Stimulated activated CD4-positive, alpha-beta T cell treated with anti-CD3 and anti-CD28 coated beads, Interleukin-1b, Interleukin-23, amount 100 ng/mL, for 4 hours (primary cell): ENCODE data around the gene DHX30.

Experiments
- DNase-seq, 2 donors: peaks; one replicate each; pipeline ENCODE4 v3.0.0-alpha.2; 2020; ENCODE audit warnings: low read depth in 2 of 2

Gene DHX30

DNA sequence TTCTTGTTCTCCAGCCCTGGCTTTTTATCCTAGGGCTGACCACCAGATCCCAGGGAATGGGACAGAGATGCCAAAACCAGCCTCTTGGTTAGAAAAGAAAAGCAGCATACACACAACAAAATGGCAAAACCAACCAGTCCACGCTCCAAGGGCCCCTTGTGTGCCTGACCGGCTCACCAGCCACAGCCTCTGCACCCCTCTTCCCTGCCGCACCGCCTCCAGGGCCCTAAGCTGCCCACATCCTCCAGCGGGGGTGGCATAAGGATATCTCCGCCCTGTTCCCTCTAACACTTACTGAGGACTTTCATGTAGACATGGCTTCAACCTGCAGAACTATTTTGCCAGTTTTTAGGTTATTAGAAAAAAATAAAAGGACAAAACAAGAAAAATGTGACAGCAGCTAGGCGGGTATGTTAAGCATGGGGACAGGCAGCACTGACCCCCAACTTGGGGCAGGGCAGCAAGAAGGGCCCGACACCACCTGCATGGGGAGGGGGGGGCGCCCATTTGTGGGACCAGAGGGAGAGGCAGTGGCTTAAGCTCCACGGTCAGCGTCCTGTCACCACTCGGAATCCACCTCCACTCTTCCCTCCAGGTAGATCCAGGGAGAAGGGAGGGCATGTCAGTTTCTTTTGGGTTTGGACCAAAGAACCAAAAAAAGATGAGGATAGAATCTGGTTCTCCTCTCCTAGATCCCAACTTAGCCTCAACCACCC, 49.1 kb downstream of the DHX30 start:
- DNase-seq: no peak

DNA sequence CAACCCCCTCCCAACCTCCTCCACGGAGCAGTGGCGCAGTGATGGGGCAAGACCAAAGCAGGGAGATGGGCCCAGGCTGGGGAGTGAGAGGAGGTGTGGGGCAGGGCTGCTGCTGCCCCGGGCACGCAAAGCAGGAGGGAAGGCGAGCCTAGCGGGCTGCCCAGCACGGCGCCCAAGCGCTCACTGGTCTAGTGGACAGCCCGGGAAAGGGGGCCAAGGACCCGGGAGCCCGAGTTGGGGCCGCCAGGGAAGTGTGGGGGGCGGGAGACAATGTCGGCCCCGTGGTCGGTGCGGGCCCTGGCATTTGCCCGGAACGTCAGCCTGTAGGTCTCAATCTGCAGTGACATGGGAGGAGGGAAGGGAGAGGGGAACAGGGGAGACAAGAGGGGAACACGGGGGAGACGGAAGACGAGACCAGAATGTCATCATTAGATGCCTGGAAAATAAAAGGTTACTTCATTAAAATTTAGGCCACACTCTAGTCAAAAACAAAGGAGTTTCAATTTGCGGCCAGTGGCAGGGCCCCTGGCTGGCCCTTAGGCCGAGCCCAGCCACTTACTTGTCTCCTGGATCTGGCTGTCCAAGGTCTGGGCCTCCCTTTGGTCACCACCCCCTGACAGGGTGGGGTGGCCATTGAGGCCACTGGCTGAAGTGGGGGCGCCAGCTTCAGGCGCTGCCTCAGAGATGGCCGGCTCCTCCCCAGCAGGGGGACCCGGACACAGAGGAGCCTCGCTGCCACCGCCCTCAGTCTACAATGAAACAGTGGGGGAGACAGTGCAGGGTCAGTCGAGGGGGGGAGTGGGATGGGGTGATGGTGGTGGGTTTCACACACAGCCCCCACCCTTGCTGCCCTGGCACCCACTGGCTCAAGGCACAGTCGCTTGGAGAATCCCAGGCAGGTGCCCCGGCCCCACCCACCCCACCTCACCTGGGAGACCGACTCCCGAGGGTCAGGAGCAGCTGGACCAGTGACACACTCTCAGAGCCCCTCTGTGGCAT, 50.0 kb downstream of the DHX30 start:
- DNase-seq: no peak

DNA sequence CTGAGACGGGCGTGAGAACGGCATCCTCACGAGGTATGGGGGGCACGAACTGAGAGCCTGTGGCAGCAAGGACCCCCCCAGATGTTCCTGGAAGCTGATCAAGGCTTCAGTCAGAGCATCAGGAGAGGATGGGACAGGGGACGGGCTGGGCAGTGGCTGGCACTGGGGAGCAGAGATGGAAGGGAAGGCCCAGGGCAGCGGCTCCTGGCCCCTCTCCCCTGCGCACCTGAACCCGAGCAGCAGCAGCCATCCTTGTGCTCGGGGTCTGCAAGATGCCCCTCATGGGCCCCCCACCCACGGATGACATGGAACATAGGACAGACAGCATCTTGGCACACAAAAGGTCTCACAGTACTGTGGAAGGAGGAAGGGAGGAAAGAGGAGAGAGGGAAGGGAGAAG, 51.3 kb downstream of the DHX30 start:
- no peak for DNase-seq

DNA sequence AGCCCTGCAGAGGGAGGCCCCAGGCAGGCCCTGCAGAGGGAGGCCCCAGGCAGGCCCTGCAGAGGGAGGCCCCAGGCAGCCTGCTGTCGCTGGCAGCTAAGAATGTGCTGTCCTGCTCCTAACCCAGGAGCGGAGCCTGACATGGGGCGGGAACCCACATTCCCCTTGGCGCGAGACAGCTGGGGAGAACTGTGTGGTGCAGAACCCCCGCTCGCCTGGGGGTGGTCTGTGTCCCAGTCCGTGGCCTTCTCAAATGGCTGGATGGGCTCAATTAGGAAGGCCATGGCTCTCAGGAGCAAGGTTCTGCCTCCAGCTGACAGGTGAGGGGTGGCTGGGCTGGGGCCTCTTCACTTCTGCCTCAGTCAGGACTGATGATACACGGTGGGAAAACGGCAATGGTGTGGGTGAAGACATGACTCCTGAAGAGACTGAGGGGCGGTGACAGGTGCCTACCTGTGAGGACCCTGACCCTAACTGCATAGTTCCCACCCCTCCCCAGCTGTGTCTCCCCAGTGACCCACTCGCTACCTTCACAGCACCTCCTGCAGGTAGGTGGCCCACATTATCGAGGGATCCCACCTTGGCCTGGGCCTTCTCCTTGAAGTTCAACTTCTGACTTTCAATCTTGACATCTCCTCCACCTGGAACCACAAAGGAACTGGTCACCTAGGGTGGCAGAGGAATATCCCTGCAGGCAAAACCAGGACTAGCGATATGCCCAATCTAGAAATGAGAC, 52.0 kb downstream of the DHX30 start:
- no peak for DNase-seq

DNA sequence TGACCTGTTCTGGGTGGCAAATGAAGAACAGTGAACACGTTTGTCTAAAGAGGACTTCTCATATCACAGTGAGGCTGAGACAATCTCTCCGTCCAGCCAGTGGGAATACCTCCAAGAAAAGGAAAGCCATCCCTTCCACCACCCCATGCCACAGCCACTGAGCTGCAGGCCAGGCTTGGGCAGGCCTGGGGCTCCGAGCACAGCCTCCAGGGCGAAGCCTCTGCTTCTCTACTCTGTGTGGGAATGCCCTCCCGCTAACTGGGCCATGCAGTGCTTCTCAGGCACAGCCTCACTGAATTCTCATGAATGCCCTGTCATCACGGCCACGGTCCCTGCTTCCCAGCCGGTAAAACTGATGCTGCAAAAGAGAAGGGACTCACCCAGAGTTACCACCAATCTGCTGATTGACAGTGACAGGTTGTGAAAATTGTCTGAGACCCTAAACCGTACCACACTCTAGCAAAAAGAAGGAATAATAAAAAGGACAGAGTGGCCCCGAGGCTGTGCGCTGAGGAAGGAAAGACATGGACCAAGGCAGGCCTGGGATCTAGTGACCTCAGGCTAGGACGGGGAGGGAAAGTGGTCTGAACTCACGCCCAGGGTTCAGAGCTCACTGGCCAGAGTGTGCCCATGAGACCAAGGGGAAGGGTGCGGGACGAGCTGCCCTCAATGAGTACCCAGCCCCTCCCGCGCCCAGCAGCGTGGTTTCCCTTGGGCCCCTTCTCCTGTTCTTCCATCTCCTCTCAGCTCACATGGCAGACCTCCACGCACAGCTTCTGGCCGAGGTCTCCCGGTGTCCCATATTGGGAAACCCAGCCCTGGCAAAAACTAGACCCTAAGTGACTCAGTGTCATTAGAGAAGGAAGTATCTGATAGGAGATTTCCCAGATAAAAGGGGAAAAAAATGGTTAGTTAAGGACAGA, 52.8 kb downstream of the DHX30 start:
- DNase-seq: no peak

DNA sequence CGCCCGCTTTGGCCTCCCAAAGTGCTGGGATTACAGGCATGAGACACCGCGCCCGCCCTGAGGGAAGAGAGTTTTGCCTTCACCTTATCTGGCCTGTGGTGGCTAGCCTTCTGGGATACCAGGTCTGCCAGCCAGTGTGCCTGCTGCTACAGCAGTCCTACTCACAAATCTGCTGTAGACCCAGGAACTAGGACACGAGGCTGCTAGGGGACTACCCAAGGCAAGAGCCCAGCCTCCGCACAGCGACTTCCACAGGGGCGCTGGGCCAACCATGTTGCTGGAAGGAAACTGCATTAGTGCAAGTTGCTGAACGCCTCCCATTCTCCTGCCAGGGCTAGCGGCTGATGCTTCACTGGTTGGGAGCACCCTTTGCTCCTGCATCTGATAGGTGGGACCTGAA, 53.7 kb downstream of the DHX30 start:
- no peak for DNase-seq

DNA sequence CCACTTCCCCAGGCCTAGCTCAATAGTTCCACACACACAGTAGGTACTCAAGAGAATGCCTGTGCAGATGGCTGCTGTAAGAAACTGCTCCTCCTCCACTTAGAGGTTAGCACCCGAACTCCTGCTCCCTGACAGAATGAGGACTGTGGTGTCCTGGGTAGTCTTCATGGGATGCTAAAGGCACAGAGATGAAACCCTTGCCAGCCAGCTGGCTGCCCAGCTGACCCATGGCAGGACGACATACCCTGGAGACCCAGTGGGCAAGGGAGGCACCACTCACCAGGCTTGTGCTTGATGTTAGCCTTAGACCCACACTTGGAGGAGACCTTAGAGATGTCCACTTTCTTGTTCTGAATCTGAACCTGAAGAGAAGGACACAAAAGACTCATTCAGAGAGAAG, 54.2 kb downstream of the DHX30 start:
- no peak for DNase-seq

DNA sequence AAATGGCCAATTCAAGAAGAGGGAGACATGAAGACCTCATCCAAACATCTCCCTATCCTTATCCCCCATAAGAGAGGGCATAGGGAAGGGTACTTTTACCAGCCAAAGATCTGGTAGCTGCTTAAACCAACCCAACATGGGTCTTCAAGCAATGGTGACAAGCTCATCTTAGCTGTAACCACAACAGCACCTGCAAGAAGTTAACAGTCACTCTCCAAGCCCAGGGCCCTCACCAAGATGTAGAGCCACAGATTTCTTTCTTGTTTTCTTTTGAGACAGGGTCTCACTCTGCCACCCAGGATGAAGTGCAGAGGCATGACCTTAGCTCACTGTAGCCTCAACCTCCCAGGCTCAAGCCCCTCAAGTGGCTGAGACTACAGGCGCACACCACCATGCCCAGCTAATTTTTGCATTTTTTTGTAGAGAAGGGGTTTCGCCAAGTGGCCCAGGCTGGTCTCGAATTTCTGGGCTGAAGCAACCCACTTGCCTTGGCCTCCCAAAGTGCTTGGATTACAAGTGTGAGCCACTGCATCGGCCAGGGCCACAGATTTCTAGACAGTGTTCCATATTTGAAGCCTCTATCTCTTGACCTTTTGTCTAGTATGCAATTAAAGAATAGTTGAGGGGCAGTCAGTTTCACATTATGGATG, 57.1 kb downstream of the DHX30 start:
- no peak for DNase-seq

DNA sequence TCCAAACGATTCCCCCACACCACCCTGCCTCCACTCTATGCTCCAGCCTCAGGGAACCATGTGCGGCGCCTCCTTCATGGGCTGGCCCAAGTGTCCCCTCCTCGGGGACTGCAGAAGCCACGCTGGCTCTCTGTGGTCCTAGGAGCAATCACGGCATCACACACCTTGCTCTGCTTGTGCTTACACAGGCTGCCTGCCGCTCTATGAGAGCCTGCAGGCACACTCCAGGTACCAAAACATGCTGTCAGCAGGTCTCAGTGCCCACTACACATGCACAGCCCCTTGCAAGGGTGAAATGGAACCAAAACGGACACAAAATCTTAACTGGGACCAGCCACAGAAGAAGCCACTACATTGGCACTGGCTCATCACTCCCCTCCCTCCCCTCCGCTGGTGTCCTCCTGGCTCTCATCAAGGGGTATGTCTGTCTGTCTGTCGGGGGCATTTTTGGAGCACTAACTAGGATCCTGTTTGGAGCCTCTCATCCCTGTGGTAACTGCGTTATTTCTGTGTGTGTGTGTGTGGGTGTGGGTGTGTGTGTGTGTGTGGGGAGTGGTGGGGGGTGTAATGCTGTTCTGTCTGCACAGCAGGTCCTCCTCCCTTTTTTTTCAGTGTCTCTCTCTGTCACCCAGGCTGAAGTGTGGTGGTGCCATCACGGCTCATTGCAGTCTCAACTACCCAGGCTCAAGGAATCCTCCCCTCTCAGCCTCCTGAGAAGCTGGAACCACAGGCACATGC, 60.6 kb downstream of the DHX30 start:
- no peak for DNase-seq

DNA sequence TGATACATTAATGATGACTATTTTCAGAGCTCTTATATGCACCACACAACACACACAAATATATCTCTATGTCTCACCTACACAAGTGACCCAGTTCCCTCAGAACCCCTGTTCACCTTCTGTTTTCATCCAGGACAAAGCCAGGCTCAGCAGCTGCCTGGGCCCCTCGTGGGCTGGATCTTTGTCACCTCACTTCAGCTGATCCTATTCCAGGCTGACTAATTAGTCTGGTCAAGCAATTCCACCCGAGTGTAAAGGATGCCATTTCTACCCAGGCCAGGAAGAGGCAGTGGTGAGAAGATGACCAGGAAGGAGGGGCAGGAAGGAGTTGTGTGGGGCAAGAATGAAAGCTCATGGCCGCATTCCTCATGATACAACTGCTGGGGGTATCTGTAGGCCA, 62.3 kb downstream of the DHX30 start:
- no peak for DNase-seq

DNA sequence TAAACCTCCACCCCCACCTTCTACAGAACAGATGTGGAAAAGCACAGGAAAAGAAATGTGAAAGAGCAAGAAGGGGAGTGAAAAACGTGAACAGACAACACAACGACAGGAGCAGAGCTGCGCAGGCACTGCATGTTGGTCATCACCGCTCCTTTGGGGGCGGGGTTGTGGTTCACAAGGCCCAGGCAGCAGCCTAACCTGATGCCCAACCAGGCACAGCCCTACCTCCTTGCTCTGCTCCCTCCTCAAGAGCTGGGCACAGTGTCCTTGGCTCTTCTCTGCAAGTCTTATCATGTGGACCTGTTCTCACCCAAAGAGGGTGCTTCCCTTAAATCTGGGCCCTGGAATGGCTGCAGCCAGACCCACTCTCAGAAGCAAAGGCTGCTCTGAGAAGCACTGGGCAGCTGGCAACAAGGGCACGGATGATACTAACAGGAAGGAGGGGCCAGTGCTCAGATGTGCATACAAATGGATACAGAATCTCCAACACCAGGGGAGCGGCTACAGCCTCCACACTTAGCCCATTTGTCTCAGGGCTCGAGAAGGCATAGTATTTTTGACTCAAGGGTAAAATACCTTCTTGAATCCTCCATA, 64.6 kb downstream of the DHX30 start:
- no peak for DNase-seq

DNA sequence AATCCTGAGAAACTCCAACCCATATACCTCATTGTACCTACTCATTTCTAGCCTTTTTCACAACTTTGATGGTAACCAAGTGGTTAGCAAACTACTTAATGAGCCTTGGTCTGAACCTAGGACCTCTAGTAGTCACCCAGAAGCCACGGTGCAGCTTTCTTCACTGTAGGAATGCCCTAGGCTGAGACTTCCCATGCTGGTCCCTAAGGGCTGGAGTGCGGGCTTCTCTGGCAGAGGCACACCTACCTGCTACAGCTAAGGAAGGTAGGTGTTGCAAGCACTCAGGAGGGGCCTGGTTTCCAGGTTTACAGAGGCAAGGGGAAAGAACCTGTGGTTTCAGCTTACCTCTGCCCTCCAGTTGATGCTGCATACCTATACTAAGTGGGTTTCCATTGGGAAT, 65.4 kb downstream of the DHX30 start:
- no peak for DNase-seq

DNA sequence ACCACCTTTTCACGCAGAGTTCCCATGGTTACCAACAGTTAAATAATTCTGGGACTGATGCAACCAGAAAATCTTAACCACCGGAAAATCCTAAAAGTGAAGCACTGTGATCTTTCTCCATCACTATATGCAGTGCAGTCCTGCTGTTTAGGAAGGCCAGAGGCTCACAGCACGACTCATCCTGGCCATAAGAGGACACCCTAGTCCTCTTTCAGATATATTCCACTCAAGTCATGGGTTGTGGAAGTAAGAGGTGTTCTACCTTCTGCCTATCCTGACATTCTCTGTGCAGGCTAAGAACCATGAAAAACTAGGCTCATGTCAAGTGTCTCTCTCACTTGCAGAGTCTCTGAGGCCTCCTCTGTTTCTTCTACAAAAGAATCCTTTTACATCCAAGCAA, 67.2 kb downstream of the DHX30 start:
- no peak for DNase-seq

DNA sequence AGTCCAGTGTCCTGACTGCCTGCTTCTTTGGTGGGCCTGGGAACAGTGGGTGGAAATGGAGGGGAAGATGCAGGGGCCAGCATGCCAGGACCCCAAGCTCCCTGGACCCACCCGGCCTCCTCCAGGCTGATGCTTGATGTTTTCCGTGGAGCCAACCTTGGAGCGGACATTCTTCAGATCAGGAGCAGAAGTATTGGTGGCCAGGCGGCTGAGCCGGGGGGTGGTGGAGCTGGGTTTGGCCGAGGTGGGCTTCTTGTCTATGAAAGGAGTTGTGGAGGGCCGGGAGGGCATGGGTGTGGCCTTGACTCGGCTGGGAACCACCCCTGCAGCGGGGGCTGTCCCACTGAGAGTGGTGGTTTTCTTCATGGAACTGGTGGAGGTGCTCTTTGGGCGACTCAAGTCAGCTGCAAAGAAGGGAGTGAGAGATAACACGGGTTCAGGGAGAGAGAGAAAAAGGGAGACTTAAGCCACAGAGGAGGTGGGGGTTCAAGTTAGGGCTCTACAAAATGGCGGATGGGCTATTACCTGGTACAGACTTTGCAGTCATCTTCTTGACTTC, 67.8 kb downstream of the DHX30 start:
- DNase-seq: no peak

DNA sequence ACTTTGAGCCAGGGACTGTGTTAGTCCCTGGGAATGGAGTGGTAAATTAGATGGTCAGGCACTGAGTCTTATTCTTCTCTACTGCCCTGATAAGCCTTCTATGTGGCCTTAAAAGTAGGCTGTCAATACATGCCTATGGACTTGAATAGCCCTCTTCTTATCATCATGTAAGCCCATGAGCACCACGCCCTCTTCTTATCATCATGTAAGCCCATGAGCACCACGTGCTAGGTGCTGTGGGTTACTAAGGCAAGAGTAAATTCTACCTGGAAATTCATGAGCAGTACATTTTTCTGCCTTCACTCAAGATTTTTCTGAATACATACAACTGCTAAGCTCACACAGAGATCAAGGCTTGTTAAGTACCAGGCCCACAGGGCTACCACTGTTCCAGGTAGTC, 68.5 kb downstream of the DHX30 start:
- DNase-seq: no peak

DNA sequence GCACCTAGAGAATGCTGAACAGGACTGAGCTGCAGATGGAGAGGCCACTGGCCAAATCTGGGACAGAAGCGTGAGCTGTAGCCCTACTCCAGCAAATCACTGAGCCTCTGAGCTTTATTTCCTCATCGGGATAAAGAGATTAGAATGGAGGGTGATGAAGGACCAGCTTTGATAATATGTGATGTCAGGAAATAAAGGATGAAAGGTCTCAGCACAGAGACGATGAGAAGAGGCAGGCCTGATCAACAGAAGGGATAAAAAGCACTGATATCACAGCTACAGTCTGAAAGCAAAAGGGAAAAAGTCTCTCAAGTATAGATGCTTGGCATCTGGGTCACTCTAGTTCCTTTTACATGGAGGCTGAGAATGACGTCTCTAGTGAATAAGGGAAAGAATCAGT, 70.0 kb downstream of the DHX30 start:
- DNase-seq: no peak

DNA sequence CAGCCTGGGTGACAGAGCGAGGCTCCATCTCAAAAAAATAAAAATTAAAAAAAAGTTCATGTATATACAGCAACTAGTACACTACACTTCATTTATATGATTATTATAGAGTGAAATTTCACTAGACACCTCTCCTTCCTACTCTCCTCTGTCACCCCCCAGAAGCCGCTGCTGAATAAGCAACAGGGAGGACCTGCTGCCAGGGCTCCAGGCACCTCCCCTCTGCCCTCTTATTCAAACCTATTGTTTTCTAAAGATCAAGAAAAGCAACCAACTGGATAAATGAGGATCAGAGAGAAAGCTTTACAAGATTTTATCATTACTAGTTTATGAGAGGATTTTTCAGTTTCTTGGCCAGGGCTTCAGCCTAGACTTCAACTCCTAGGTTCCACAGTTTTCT, 71.5 kb downstream of the DHX30 start:
- no peak for DNase-seq

DNA sequence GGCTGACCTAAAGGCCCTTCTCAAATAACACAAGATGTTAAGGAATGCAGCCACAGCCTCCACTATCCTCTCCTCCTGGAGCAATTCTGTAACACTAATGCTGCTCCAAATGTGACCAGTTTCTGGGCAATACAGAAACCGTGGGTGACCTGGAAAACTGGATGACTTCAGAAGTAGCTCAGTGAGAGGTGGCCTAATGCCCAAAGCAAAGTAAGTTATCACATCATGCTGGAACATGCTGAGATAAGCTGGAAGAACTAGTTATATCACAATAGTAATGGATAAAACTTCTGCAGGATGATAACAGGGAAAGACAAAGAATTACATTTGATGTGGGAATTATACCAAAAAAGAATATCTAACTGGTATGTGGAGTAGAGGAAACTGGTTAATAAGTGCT, 72.0 kb downstream of the DHX30 start:
- no peak for DNase-seq

DNA sequence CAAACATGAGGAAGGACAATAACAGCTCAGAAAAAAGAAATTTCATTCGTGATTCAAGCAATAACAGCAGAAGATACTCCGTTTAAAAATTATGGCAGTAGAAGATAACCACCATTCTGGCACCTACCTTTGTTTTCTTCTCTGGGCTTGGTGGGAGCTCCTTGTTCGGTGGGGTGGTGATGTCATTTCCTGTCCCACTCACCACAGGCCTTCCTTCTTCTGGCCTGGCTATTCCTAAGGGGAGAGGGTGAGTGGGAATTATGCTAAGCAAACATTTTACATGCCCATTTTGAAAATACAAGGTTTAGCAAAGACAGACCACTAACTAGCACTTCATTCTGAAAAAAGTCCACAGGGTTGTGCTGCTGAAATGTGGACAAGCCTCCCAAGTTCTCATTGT, 74.4 kb downstream of the DHX30 start:
- no peak for DNase-seq
